ENCODE results near the gene NCSTN.

The NCSTN gene

GRCh38 chr1:160406131-160406968, 63.2 kb downstream of the NCSTN start:
- DNase-seq (ENCODE audit: low spot score), result no peak

- no peak for DNase-seq (ENCODE audit: low spot score)
Observed at GRCh38 chr1:160407839-160408801, 64.9 kb downstream of the NCSTN start.

All from globus pallidus (tissue), 1 donor.